HEK293 (cell line): ENCODE results near the gene VEZT.

Experiments
- CTCF ChIA-PET: fragments of 350-600 bp; formaldehyde crosslinking; extraction: SDS; loops from one replicate; lab custom pipeline; 2021; ENCODE audit warnings: antibody characterized with exemption; lab: Yijun Ruan, JAX
- POLR2A ChIA-PET: fragments of 300-600 bp; formaldehyde crosslinking; extraction: SDS; loops from one replicate; lab custom pipeline; 2020; ENCODE audit warnings: antibody characterized with exemption, inconsistent platforms; lab: Yijun Ruan, JAX
- H3K27ac ChIP-seq: fragments of 200-500 bp; sonication (Bioruptor generic); 2 replicates; pipeline ENCODE4 v1.5.1; 2014; ENCODE audit warnings: low read depth, low read length, control low read depth, inconsistent platforms; ENCODE audit errors: extremely low read depth
- H3K36me3 ChIP-seq, 2 experiments: fragments of 200-500 bp in 1 of 2; sonication (Bioruptor generic) in 1 of 2; 1 replicate in 1 of 2; 2 replicates in 1 of 2; pipeline ENCODE4 v1.5.1; 2014 to 2017; ENCODE audit warnings: inconsistent platforms in 2 of 2, low read length in 2 of 2; ENCODE audit not compliant: control insufficient read depth in 2 of 2, insufficient read depth in 1 of 2
- H3K4me1 ChIP-seq: fragments of 200-500 bp; sonication (Bioruptor generic); 2 replicates; pipeline ENCODE4 v1.5.1; 2014; ENCODE audit warnings: mild to moderate bottlenecking, low read length, inconsistent platforms; ENCODE audit not compliant: control insufficient read depth, insufficient read depth
- H3K4me3 ChIP-seq: 2 replicates; pipeline ENCODE4 v1.5.1; 2011; ENCODE audit warnings: low read depth, mild to moderate bottlenecking, control low read depth, low read length, moderate library complexity
- H3K9me3 ChIP-seq: fragments of 200-500 bp; sonication (Bioruptor generic); 2 replicates; pipeline ENCODE4 v1.5.1; 2014; ENCODE audit warnings: low read depth, low read length, inconsistent platforms; ENCODE audit not compliant: control insufficient read depth, insufficient read depth
- GLI4 ChIP-seq: fragments of 450-650 bp; formaldehyde crosslinking; IDR thresholded peaks from 2 replicates; pipeline ENCODE4 v1.5.1; 2016; ENCODE audit warnings: missing biosample characterization, missing genetic modification characterization
- PRDM1 ChIP-seq: fragments of 450-650 bp; formaldehyde crosslinking; IDR thresholded peaks from 2 replicates; pipeline ENCODE4; 2016; ENCODE audit warnings: missing biosample characterization, missing genetic modification characterization
- PRDM6 ChIP-seq: fragments of 450-650 bp; formaldehyde crosslinking; IDR thresholded peaks from 2 replicates; pipeline ENCODE4 v1.5.1; 2017; ENCODE audit warnings: missing biosample characterization, missing genetic modification characterization
- REPIN1 ChIP-seq: fragments of 450-650 bp; formaldehyde crosslinking; IDR thresholded peaks from 2 replicates; pipeline ENCODE4 v1.5.1; 2017; ENCODE audit warnings: missing biosample characterization, missing genetic modification characterization, low read depth
- SP7 ChIP-seq: fragments of 450-650 bp; formaldehyde crosslinking; IDR thresholded peaks from 2 replicates; pipeline ENCODE4 v1.5.1; 2016; ENCODE audit warnings: missing biosample characterization, missing genetic modification characterization
- ZEB2 ChIP-seq: fragments of 450-650 bp; formaldehyde crosslinking; IDR thresholded peaks from 2 replicates; pipeline ENCODE4 v1.5.1; 2016; ENCODE audit warnings: missing biosample characterization, missing genetic modification characterization
- ZFP69B ChIP-seq: fragments of 450-650 bp; formaldehyde crosslinking; IDR thresholded peaks from 2 replicates; pipeline ENCODE4 v1.5.1; 2016; ENCODE audit warnings: missing biosample characterization, missing genetic modification characterization
- ZNF121 ChIP-seq: fragments of 450-650 bp; formaldehyde crosslinking; IDR thresholded peaks from 2 replicates; pipeline ENCODE4 v1.5.1; 2016; ENCODE audit warnings: missing biosample characterization, missing genetic modification characterization
- ZNF211 ChIP-seq: fragments of 450-650 bp; formaldehyde crosslinking; IDR thresholded peaks from 2 replicates; pipeline ENCODE4 v1.5.1; 2016; ENCODE audit warnings: low read depth, missing biosample characterization, missing genetic modification characterization
- ZNF248 ChIP-seq: fragments of 450-650 bp; formaldehyde crosslinking; IDR thresholded peaks from 2 replicates; pipeline ENCODE4 v1.5.1; 2017; ENCODE audit warnings: missing biosample characterization, missing genetic modification characterization
- ZNF274 ChIP-seq, 2 experiments: fragments of 200-500 bp in 1 of 2; fragments of 450-650 bp in 1 of 2; sonication (Bioruptor generic) in 1 of 2; formaldehyde crosslinking in 1 of 2; IDR thresholded peaks; 2 replicates each; pipeline versions ENCODE4 v1.5.1 to v1.6.1; 2014 to 2016; ENCODE audit warnings: borderline replicate concordance in 1 of 2, inconsistent platforms in 1 of 2, low read length in 1 of 2, missing biosample characterization in 1 of 2, missing genetic modification characterization in 1 of 2
- ZNF366 ChIP-seq: fragments of 450-650 bp; formaldehyde crosslinking; conservative IDR thresholded peaks from 2 replicates; pipeline ENCODE4 v1.5.1; 2016; ENCODE audit warnings: missing biosample characterization, missing genetic modification characterization
- ZNF473 ChIP-seq: fragments of 450-650 bp; formaldehyde crosslinking; IDR thresholded peaks from 2 replicates; pipeline ENCODE4 v1.5.1; 2017; ENCODE audit warnings: missing biosample characterization, missing genetic modification characterization
- ZNF514 ChIP-seq: fragments of 450-650 bp; formaldehyde crosslinking; IDR thresholded peaks from 2 replicates; pipeline ENCODE4 v1.5.1; 2016; ENCODE audit warnings: missing biosample characterization, missing genetic modification characterization
- ZNF707 ChIP-seq: fragments of 450-650 bp; formaldehyde crosslinking; IDR thresholded peaks from 2 replicates; pipeline ENCODE4 v1.5.1; 2016; ENCODE audit warnings: missing biosample characterization, missing genetic modification characterization
- ZNF747 ChIP-seq: fragments of 450-650 bp; formaldehyde crosslinking; IDR thresholded peaks from 2 replicates; pipeline ENCODE4 v1.5.1; 2016; ENCODE audit warnings: missing biosample characterization, missing genetic modification characterization
- ZXDB ChIP-seq: fragments of 450-650 bp; formaldehyde crosslinking; IDR thresholded peaks from 2 replicates; pipeline ENCODE4 v1.5.1; 2016; ENCODE audit warnings: missing biosample characterization, missing genetic modification characterization
- TF ChIP-seq, protein P1 (sequence below): fragments of 450-650 bp; formaldehyde crosslinking; IDR thresholded peaks from 2 replicates; pipeline ENCODE4 v1.5.0; 2017; ENCODE audit warnings: missing biosample characterization, missing genetic modification characterization, borderline replicate concordance
- TF ChIP-seq, protein P2 (sequence below): fragments of 450-650 bp; formaldehyde crosslinking; IDR thresholded peaks from 2 replicates; pipeline ENCODE4 v1.5.1; 2016; ENCODE audit warnings: missing biosample characterization, missing genetic modification characterization

The VEZT gene

DNA sequence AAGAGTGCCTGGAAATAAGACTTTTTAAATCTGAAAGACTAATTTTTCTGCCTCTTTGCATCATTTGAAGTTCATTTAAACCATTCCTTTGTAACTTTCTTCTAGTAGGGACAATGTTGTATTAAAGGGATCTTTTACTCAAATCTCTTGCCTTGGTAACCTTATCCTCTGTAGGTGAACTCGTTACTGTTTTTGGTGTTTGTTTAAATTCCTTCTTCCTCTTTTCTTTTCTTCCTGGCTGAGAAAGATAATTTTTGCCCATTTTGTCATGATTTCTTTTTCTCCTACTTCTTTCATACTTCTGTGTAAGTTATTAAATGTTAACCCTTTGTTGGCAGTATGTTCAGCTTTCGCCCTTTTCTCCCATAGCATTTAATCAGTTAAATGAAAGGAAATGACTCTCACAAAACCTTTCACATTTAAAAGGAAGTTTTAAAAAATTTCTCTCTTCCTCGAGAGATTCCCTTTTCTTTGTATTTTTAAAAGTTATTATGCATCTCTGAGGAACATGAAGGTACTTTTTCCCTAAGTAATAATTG is 10.3 kb downstream of the VEZT start:
- Histone ChIP-seq H3K36me3 (peaks cover 4 to 14% of the 10 kb centered on the region in 2 experiments; a peak in 2 of 3 replicates), H3K27ac (no peak overlapping the region), H3K9me3 (no peaks in the 10 kb centered on the region), H3K4me1 (peaks cover 13% of the 10 kb centered on the region), H3K4me3 (no peak overlapping the region)
- POLR2A ChIA-PET, result interaction anchor here (0.9 kb wide), 1 partner anchor 11 kb away, joined by 3 read pairs; the partner anchor contains the start of genes FGD6 and VEZT
- CTCF ChIA-PET, result interaction anchor here (1.0 kb wide), 1 partner anchor 154 kb away, joined by 3 read pairs; the partner anchor contains the start of gene NR2C1
- TF ChIP-seq SP7 (tag by site-specific recombination), result no peak
- no peak for TF ChIP-seq ZNF248 (tag by site-specific recombination)
- no peak for TF ChIP-seq ZNF747 (tag by site-specific recombination)
- peak; percentile 94 for TF ChIP-seq PRDM1 (tag by site-specific recombination)
- TF ChIP-seq, protein P1, sequence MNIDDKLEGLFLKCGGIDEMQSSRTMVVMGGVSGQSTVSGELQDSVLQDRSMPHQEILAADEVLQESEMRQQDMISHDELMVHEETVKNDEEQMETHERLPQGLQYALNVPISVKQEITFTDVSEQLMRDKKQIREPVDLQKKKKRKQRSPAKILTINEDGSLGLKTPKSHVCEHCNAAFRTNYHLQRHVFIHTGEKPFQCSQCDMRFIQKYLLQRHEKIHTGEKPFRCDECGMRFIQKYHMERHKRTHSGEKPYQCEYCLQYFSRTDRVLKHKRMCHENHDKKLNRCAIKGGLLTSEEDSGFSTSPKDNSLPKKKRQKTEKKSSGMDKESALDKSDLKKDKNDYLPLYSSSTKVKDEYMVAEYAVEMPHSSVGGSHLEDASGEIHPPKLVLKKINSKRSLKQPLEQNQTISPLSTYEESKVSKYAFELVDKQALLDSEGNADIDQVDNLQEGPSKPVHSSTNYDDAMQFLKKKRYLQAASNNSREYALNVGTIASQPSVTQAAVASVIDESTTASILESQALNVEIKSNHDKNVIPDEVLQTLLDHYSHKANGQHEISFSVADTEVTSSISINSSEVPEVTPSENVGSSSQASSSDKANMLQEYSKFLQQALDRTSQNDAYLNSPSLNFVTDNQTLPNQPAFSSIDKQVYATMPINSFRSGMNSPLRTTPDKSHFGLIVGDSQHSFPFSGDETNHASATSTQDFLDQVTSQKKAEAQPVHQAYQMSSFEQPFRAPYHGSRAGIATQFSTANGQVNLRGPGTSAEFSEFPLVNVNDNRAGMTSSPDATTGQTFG (tag by site-specific recombination), result no peak
- peak; percentile 23; the same call in 1 of the 2 replicates for TF ChIP-seq ZEB2 (tag by site-specific recombination)
- no peak for TF ChIP-seq ZNF514 (tag by site-specific recombination)
- no peak for TF ChIP-seq ZNF473 (tag by site-specific recombination)
- TF ChIP-seq PRDM6, result peak; percentile 78
- TF ChIP-seq ZNF366 (tag by site-specific recombination), result peak; percentile 54; the same call in 1 of the 2 replicates
- TF ChIP-seq ZNF274 (IDR thresholded peaks at IDR 0.05; ENCODE audit: low read length), result no peak
- TF ChIP-seq ZNF274 (tag by site-specific recombination; IDR thresholded peaks at IDR 0.05; ENCODE audit: borderline replicate concordance), result no peak
- no peak for TF ChIP-seq ZFP69B (tag by site-specific recombination)
- no peak for TF ChIP-seq ZXDB (tag by site-specific recombination)
- no peak for TF ChIP-seq GLI4 (tag by site-specific recombination)
- TF ChIP-seq ZNF707 (tag by site-specific recombination), result no peak

- CTCF ChIA-PET, result interaction anchor here (1.0 kb wide), 1 partner anchor 155 kb away, joined by 3 read pairs; the partner anchor contains the start of gene NR2C1
- H3K4me1 ChIP-seq, result peaks cover 13% of the 10 kb centered on the region
- H3K36me3 ChIP-seq, result peaks cover 4 to 16% of the 10 kb centered on the region in 2 experiments; a peak in 2 of 3 replicates
- no peak for TF ChIP-seq REPIN1 (tag by site-specific recombination)
- peak; percentile 94 for TF ChIP-seq ZNF121 (tag by site-specific recombination)
- TF ChIP-seq ZNF211 (tag by site-specific recombination), result no peak
- TF ChIP-seq, protein P2, sequence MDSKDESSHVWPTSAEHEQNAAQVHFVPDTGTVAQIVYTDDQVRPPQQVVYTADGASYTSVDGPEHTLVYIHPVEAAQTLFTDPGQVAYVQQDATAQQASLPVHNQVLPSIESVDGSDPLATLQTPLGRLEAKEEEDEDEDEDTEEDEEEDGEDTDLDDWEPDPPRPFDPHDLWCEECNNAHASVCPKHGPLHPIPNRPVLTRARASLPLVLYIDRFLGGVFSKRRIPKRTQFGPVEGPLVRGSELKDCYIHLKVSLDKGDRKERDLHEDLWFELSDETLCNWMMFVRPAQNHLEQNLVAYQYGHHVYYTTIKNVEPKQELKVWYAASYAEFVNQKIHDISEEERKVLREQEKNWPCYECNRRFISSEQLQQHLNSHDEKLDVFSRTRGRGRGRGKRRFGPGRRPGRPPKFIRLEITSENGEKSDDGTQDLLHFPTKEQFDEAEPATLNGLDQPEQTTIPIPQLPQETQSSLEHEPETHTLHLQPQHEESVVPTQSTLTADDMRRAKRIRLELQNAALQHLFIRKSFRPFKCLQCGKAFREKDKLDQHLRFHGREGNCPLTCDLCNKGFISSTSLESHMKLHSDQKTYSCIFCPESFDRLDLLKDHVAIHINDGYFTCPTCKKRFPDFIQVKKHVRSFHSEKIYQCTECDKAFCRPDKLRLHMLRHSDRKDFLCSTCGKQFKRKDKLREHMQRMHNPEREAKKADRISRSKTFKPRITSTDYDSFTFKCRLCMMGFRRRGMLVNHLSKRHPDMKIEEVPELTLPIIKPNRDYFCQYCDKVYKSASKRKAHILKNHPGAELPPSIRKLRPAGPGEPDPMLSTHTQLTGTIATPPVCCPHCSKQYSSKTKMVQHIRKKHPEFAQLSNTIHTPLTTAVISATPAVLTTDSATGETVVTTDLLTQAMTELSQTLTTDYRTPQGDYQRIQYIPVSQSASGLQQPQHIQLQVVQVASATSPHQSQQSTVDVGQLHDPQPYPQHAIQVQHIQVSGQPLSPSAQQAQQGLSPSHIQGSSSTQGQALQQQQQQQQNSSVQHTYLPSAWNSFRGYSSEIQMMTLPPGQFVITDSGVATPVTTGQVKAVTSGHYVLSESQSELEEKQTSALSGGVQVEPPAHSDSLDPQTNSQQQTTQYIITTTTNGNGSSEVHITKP (tag by site-specific recombination), result no peak
- TF ChIP-seq, all 188 proteins: peak for 1
- Histone ChIP-seq H3K9me3 (no peaks in the 10 kb centered on the region), H3K4me3 (no peak overlapping the region), H3K27ac (no peak overlapping the region)
- POLR2A ChIA-PET, result interaction anchor here (0.9 kb wide), 1 partner anchor 11 kb away, joined by 3 read pairs; the partner anchor contains the start of genes FGD6 and VEZT
Observed at GRCh38 chr12:95228617-95229016, 11.0 kb downstream of the VEZT start.
